HepG2 (cell line): Measurements from ENCODE around the gene SETD2. TPM values are rescaled to one million over a fixed set of nuclear protein-coding genes. Genes with fewer than 3 reads are reported as not detected.

ENCODE experiments used
- AHR ChIP-seq: IDR thresholded peaks from 2 replicates; pipeline ENCODE4 v1.6.1; 2018; ENCODE audit warnings: missing genetic modification reagents, missing compliant biosample characterization
- ARID3A ChIP-seq: IDR thresholded peaks from 2 replicates; pipeline ENCODE4 v1.6.1; 2012; ENCODE audit warnings: low read depth, low read length, improper control_type of control experiment
- FOXK2 ChIP-seq: fragments of 450-650 bp; IDR thresholded peaks from 2 replicates; pipeline ENCODE4 v1.6.1; 2016
- IRF1 ChIP-seq: sonication (generic); formaldehyde crosslinking; IDR thresholded peaks from 2 replicates; pipeline ENCODE4 v1.4.0; 2020; ENCODE audit warnings: low read depth, mild to moderate bottlenecking, missing genetic modification reagents
- KAT8 ChIP-seq: IDR thresholded peaks from 2 replicates; pipeline ENCODE4 v1.6.1; 2016; ENCODE audit warnings: missing genetic modification reagents, missing compliant biosample characterization
- LCORL ChIP-seq, 2 experiments: fragments of 450-650 bp in 1 of 2; sonication (generic) in 1 of 2; formaldehyde crosslinking in 1 of 2; IDR thresholded peaks; 2 replicates each; pipeline versions ENCODE4 v1.5.0 to v1.6.1; 2017 to 2020; ENCODE audit warnings: antibody characterized with exemption in 1 of 2, missing genetic modification reagents in 1 of 2
- PRDM15 ChIP-seq: sonication (generic); formaldehyde crosslinking; IDR thresholded peaks from 2 replicates; pipeline ENCODE4 v1.4.0; 2020; ENCODE audit warnings: missing genetic modification reagents
- ZNF644 ChIP-seq: IDR thresholded peaks from 2 replicates; pipeline ENCODE4 v1.6.1; 2016; ENCODE audit warnings: low read depth
- polyA plus RNA-seq, 8 experiments: library from polyadenylated mRNA; depleted of rRNA in 3 of 8; stranded (reverse) in 7 of 8; unstranded in 1 of 8; fragments of >200 nt; fragmentation: Illumina TruSeq in 4 of 8; extraction: Trizol in 4 of 8; gene quantifications; 2 replicates each; pipeline versions ENCODE4 v1.2.1 to v1.2.3, GENCODE V29; 2011 to 2016; ENCODE audit warnings: low read depth in 4 of 8, missing spikeins in 1 of 8, mixed read lengths in 1 of 8; ENCODE audit not compliant: insufficient read depth in 1 of 8
- total RNA-seq, 5 experiments: library from RNA; depleted of rRNA; stranded (reverse); fragments of >200 nt; fragmentation: Illumina TruSeq; extraction: Trizol; gene quantifications; 2 replicates each; pipeline ENCODE4 v1.2.3, GENCODE V29; 2016; ENCODE audit warnings: low read depth in 1 of 5

SETD2 gene
- total and polyA plus RNA-seq, 2 of the 13 experiments (the other 11 are each of a cell fraction or from before 2014, with no cell fraction given): 14.2 to 24.2 TPM

- no peak for TF ChIP-seq PRDM15 (CRISPR knock-in tag)
- no peak for TF ChIP-seq FOXK2
- no peak for TF ChIP-seq IRF1 (CRISPR knock-in tag)
- peak; percentile 44; the same call in 1 of the 2 replicates for TF ChIP-seq KAT8
- TF ChIP-seq LCORL (IDR thresholded peaks at IDR 0.05): no peak
- no peak for TF ChIP-seq LCORL (CRISPR knock-in tag; IDR thresholded peaks at IDR 0.05)
- peak; percentile 66; the same call in 1 of the 2 replicates for TF ChIP-seq ZNF644 (CRISPR knock-in tag)
- peak; percentile 54; the same call in 1 of the 2 replicates for TF ChIP-seq ARID3A
- no peak for TF ChIP-seq AHR (CRISPR knock-in tag)
Observed at GRCh38 chr3:47065681-47066080, 98.2 kb downstream of the SETD2 start (continued).
